ENCODE data around the gene PCNX3.
"Not testable (repeated sequence)": the region's sequence is repeated elsewhere in the genome, so short reads cannot be mapped to it uniquely, and the experiment has no call there.

PCNX3 gene

GRCh38 chr11:65657426-65657825 is 41.9 kb downstream of the PCNX3 start:
- DNase-seq (ENCODE audit: low read depth): no peak
- H3K4me3 ChIP-seq (ENCODE audit: low read depth, low read length): no peak overlapping the region
- no peak for TF ChIP-seq CTCF (IDR thresholded peaks at IDR 0.05; ENCODE audit: low read depth, low read length, missing control alignments)

- H3K4me3 ChIP-seq (ENCODE audit: low read depth, low read length): no peak overlapping the region
- no peak for DNase-seq (ENCODE audit: low read depth)
- no peak for TF ChIP-seq CTCF (IDR thresholded peaks at IDR 0.05; ENCODE audit: low read depth, low read length, missing control alignments)
Observed at GRCh38 chr11:65658174-65659021, 42.8 kb downstream of the PCNX3 start.

- no peak overlapping the region for H3K4me3 ChIP-seq (ENCODE audit: low read depth, low read length)
- DNase-seq (ENCODE audit: low read depth): no peak
- TF ChIP-seq CTCF (IDR thresholded peaks at IDR 0.05; ENCODE audit: low read depth, low read length, missing control alignments): no peak
Observed at GRCh38 chr11:65660038-65660437, 44.5 kb downstream of the PCNX3 start.

GRCh38 chr11:65660908-65661307 is 45.3 kb downstream of the PCNX3 start:
- not testable (repeated sequence) for H3K4me3 ChIP-seq (ENCODE audit: low read depth, low read length); DNase-seq (ENCODE audit: low read depth)

- no peak for DNase-seq (ENCODE audit: low read depth)
- no peak for TF ChIP-seq CTCF (IDR thresholded peaks at IDR 0.05; ENCODE audit: low read depth, low read length, missing control alignments)
- H3K4me3 ChIP-seq (ENCODE audit: low read depth, low read length): peak overlapping the region; percentile 91
Observed at GRCh38 chr11:65661599-65662246, 46.1 kb downstream of the PCNX3 start.

- no peak for TF ChIP-seq CTCF (IDR thresholded peaks at IDR 0.05; ENCODE audit: low read depth, low read length, missing control alignments)
- peak overlapping the region; percentile 91 for H3K4me3 ChIP-seq (ENCODE audit: low read depth, low read length)
- no peak for DNase-seq (ENCODE audit: low read depth)
Observed at GRCh38 chr11:65662247-65662798, 46.7 kb downstream of the PCNX3 start.

GRCh38 chr11:65662799-65663638 is 47.4 kb downstream of the PCNX3 start, which contains the start of gene RELA:
Gene RELA (minus strand): TSS chr11:65662916. CDS start chr11:65662832, 84 bp downstream.
- peak; percentile 48 for DNase-seq (ENCODE audit: low read depth)
- peak within 1 kb of the TSS; percentile 91 for H3K4me3 ChIP-seq (ENCODE audit: low read depth, low read length)
- TF ChIP-seq CTCF (IDR thresholded peaks at IDR 0.05; ENCODE audit: low read depth, low read length, missing control alignments): no peak

Measured in GM12864 (cell line).